HG03196 (cell line): ENCODE results near the gene SV2C.
A peak's percentile ranks its signal among the peaks of the same experiment; 100 is the strongest.
"Not testable (repeated sequence)": the region's sequence is repeated elsewhere in the genome, so short reads cannot be mapped to it uniquely, and the experiment has no call there.

ENCODE experiments used
- ATAC-seq: cut with Tn5 transposase; IDR thresholded peaks from one replicate; pipeline ENCODE4 v1.9.1; 2021; ENCODE audit not compliant: unreplicated experiment

SV2C gene

GRCh38 chr5:76334574-76334973 is 251.4 kb downstream of the SV2C start:
- ATAC-seq, result no peak

GRCh38 chr5:76335451-76335850 is 252.3 kb downstream of the SV2C start:
- not testable (repeated sequence) for ATAC-seq

DNA sequence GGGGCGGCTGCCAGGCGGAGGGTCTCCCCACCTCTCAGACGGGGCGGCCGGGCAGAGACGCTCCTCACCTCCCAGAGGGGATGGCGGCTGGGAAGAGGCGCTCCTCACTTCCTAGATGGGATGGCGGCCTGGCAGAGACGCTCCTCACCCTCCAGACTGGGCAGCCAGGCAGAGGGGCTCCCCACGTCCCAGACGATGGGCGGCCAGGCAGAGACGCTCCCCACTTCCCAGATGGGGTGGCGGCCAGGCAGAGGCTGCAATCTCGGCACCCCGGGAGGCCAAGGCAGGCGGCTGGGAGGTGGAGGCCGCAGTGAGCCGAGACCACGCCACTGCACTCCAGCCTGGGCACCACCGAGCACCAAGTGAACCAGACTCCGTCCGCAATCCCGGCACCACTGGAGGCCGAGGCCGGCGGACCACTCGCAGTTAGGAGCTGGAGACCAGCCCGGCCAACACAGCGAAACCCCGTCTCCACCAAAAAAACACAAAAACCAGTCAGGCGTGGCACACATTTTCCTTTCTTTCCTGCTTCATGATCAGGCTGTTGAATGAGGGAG is 253.1 kb downstream of the SV2C start:
- ATAC-seq, result not testable (repeated sequence)

DNA sequence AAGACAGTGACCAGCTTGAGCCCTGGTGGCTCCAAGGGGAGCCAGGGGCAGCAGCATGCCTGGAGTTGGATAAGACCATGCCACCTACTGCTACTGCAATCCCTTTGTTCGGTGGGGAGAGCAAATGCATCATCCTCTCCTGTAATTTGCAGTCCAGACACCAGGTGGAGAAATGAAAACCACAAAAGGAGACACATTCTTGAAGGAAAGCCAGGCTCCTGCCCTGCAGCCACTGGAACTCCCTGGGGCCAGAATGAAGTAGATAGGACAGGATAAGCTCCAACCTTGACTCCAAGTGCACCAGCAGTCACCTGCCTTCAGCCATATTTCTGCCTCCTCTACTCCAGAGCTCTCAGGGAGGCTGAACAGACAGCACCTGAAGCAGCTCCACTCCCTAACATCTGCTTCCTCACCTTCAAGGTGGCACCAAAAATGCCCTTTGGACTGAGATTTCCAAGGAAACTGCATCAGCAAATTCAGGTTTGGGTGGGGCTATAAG is 254.8 kb downstream of the SV2C start:
- ATAC-seq, result no peak

- ATAC-seq, result no peak
Measured at GRCh38 chr5:76339919-76340318, 256.7 kb downstream of the SV2C start.

DNA sequence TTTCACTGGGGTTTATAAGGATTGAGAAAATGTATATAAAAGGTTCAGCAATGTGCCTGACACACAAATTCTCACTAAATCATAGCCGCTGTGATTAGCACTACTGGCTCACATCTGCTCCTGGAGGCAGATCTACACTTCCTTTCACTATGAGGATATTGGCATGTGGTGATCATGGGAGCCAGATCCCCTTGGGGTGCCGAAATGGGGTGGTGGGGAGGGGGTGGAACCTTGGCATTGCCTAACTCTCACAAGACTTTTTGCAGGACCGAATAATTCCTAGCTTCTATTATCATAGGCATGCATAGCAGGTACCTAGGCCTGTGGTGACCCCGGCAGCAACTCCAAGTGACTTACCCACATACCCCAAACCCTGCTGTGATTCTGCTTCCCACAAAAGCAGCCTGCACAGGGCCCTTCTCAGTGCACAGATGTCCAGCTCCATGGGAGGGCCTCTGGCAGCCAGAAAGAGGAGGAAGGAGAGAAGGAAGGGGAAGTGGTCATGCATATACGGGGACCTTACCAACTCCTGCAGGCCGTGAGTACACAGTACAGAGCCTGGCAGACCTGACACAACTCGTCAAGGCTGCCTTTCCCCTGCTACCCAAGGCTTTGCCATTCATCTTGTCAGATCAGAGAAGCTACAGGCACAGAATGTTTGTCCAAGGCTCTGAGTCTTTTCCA is 258.6 kb downstream of the SV2C start:
- no peak for ATAC-seq

- ATAC-seq, result no peak
Measured at GRCh38 chr5:76342474-76342873, 259.3 kb downstream of the SV2C start.

DNA sequence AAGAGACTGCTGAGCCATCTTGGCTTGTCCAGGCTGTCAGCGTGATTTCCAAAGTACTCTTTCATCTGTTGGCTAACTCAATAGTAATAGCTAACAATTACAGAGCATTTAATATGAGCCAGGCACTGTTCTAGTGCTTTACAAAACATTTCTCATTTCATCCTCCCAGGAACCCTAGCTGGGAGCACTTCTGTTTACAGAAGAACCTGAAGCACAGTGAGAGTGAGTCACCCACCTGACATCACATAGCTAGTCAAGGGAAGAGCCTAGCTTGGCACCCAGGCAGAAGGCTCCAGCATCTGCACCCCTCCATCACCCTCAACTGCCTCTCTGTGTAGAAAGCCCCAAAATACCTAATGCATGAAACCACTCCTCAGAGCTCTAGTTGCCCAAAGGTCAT is 262.4 kb downstream of the SV2C start:
- ATAC-seq, result no peak

DNA sequence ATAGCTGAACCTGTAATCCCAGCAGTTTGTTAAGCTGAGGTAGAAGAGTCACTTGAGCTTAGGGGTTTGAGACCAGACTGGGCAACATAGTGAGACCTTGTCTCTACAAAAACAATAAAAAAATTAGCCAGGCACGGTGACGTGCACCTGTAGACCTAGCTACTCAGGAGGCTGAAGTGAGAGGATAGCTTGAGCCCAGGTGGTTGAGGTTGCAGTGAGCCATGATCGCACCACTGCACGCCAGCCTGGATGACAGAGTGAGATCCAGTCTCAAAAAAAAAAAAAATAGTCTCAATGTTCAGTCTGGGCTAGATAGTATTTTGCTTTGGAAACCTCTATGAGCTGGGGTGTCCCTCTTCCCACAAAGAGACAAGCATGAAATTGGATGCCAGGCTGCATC is 268.0 kb downstream of the SV2C start:
- peak; percentile 20 for ATAC-seq

GRCh38 chr5:76351577-76351976 is 268.4 kb downstream of the SV2C start:
- peak; percentile 99 for ATAC-seq

- ATAC-seq, result no peak
Measured at GRCh38 chr5:76356887-76357286, 273.7 kb downstream of the SV2C start.

DNA sequence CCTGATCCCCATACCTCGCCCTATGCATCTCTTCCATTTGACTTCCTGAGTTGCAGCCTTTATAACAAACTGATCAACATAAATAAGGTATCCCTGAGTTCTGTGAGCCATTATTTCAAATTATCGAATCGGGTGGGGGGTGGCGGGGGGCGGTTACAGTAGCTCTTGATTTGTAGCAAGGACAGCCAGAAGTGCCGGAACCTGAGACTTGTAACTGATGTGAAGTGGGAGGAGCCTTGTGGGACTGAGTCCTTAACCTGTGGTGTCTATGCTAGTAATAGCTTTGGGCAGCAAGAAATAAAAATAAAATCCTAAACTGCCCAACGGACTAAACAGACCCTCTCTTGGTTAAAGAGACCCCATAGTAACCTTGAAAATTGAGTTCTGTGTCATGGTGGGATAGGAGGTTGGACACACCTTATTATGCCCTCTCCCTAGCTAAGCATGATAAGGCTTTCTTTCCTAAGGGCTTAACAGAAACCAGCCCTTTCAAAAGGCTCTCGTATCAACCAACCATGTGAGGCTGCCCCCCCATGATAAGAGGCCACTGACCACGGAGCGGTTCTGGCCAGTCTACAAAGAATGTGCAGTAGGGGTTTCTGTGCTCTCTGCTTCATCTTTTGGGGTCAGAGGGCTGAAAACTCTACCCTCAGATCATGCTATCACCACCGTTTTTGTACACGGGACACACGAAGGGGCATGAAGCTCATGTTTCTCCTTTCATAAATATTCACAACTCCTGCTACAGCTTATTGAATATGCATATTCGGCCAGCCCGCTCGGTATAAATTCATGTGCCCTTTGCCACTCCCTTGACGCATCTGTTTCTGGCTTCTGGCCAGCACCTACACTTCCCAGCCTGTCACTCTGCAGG is 280.4 kb downstream of the SV2C start:
- ATAC-seq, result no peak

DNA sequence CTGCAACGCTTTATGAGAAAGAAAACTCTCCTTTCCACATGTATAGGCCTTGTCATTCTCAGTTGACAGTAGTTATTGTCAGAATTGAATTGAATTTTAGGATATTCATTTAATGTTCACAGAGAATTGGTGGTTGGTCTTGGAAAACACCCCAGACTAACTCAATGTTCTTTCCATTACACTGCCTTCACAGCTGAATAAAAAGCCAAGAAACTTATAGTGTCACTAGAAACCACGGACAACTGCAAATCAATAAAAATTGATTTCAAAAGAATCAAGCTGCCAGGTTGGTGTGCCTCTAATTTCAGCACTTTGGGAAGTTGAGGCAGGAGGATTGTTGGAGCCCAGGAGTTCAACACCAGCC is 281.0 kb downstream of the SV2C start:
- ATAC-seq, result no peak

DNA sequence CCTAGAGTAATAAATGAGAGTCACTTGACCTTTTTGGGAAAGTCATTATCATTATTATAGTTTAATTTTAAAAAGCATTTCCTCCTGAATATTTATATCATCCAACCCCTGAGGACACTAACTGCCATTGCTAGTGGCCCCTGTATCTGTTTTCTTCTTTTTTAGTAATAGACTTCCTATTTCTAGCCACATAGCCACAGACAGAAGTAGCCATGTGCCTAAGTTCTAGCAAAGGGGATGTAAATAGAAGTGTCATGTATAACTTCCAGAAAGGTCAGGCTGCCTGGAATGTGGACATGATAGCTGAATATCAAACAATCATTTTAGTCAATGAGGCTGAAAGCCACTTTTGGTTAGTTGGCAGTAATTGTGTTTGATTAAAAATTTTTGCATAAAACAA is 282.4 kb downstream of the SV2C start:
- no peak for ATAC-seq

GRCh38 chr5:76366596-76366995 is 283.4 kb downstream of the SV2C start:
- ATAC-seq, result no peak

DNA sequence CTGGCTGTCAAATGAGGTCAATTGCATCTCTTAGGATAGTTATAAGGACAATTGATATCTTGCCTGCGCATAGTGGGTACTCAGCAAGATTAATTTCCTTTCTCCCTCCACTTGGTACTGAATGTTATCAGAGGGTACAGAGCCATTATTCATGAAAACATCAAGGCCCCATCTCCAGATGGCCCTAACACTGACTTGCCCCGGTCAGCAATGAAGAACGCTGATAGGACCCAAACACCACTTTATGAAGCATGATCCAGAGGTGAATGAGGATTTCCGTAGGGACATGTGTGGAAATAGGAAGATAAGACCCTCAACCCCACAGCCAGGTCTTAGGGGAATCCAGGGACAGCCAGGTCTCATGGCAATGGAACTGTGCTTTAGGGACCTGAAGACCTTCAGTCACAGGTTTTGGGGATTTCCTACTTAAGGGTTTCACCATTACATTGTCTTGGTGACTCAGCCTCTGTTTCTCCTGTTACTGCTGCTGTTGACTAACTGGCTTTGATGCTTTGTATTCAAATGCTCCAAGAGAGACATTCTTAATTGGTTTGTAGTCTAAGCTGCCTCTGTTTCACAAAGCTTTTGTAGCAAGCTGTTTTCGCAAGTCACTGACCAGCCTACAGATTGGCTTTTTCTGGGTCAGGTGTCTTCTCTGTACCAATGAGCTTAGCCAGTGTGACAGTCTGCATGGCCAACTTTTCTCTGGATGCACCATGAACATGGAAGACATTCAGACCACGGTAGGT is 284.6 kb downstream of the SV2C start:
- peak; percentile 75 for ATAC-seq

DNA sequence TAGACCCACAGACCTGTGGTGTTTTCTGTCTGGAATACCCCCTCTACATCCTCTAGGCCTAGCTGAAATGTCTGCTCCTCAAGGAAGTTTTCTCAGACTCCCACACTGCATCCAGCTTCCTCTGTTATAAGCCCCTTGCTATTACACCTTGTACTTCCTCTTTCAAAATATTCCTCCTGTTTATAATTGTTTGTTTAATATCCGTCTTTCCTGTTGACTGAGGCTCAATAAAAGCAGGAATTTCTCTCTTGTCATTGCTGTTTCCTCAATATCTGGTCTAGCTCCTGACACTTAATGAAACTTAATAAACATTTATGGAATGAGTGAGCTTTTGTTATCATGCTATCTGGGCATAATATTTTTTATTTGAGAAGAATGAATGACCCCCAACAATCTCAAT is 285.8 kb downstream of the SV2C start:
- ATAC-seq, result no peak

DNA sequence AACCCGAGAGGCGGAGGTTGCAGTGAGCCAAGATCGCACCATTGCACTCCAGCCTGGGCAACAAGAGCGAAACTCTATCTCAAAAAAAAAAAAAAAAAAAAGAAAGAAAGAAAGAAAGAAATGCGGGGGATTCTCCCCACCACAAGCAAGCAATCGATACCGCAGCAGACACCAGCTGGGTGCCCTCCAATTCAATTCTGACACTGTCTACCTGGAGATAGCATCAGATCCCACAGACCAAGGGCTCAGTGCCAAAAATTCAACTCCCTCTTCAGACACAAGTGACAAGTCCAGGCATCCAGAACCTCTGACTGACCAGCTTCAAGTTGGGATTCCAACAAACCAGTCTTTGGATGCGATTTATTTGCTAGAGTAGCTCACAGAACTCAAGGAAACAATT is 286.5 kb downstream of the SV2C start:
- ATAC-seq, result not testable (repeated sequence)

DNA sequence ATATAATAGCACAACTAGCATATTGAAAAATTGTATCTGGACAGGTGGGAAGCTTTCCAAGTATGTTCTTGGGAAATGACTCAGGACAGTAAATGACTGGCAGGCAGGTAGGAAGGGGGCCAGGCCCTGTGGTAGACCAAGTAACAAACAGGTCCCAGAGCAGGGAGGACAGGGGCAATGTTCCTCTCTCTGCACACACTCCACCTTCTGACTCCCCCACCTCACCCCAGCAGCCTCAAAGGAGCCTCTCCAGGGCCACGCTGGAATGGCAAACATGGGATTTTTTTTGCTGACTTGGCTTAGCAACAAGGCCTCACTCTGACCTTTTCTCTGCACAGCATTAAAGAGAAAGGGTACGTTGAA is 288.8 kb downstream of the SV2C start:
- no peak for ATAC-seq

- ATAC-seq, result no peak
Measured at GRCh38 chr5:76372323-76373054, 289.3 kb downstream of the SV2C start.
